Measurements from ENCODE around the gene C22orf42.

Gene C22orf42

DNA sequence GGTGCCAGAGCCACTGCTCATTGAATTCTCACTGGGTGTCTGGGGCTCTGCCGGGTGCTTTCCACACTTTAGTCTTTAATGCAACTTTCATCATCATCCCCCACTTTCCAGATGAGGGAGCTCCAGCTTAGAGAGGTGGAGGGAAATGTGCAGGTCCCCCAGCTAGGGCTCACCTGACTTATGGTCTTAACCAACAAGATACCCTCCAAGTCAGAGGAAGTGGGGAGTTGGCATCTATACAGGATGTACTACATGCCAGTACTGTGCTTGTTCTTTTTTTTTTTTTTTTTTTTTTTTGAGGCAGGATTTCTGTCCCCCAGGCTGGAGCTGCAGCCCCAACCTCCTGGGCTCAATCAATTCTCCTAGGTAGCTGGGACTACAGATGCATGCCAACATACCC is 26.3 kb downstream of the C22orf42 start:
- DNase-seq, result no peak

DNA sequence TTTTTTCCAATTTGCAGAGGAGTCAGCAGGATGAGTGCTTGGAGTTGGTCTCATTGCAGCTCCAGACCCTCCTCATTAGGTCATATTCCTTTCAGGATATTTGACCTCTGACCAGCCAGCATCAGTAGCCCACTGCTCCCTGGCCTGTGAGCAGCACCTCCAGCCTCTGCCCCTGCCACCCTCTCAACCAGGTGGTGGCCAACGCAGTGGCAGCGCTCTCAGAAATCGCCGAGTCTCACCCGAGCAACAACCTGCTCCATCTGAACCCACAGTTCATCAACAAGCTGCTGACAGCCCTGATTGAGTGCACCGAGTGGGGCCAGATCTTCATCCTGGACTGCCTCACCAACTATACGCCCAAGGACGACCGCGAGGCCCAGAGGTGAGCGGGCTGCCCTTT is 27.0 kb downstream of the C22orf42 start:
- no peak for DNase-seq

DNA sequence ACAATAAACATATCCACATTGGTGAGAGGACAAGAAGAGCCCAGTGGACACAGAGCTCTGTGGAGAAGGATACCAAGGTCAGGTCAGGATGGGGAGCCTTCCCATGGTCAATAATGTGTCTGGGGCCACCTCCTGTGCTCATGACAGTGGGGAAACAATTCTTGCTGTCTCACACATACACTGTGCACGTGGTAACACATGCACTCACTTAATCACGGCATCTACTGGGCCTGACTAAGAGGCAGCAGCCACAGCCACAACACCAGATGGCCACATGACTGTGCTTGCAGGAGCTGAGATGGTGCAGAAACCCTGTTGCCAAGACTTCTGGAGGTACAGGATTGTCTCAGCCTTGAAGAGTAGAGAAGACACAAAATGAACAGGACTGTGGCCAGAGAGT is 28.6 kb downstream of the C22orf42 start:
- no peak for DNase-seq

DNA sequence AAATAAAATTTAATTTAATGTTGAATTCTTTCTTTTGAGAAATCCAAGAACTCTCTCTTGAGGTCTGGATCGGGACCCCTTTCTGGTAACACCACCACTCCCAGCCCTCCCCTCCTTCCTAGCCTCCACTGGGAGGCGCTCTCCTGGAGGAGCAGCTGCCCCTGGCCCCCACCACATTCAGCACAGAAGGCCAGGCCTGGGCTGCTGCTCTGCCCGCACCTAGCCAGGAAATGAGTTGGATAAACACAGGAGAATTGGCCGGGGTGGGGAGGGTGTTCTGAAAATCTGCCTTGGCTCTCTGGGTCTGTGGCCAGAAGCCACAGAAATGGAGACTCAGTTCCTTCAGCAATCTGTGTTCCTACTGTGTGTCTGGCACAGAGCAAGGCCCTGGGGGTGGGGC is 31.2 kb downstream of the C22orf42 start:
- no peak for DNase-seq

DNA sequence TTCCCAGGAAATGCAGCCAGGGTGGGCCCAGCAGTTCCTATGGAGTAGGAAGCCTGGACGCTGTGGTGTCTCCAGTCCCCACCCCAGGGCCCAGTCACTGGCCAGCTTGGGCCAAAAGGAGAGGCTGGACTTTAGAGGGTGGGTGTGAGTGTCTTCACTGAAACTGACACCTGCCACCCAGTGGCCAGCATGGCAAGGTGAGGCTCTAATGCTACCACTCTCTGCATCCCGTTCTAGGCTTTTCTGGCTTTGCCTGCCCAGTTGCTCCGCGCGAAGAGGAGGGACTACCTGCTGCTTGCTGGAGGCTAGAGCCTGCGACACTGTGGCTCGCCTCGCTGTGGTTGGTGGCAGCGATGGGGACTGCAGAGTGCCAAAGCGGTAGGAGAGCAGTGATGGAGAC is 35.4 kb downstream of the C22orf42 start:
- DNase-seq, result no peak

DNA sequence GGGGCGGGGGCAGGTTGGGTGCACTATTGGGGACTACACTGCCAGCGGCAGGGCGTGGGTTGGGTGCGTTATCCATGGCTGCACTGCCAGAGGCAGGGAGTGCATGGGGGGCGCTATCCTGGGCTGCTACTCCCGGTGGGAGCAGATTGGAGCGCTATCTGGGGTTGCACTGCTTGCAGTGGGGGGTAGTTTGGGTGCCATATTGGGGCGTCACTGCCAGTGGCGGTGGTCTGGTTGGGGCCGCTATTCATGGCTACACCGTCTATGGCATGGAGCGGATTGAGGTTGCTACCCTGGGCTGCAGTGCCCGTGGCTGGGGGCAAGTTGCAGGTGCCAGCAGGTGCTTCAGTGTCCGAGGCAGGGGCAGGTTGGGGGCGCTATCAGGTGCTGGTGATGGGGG is 36.2 kb downstream of the C22orf42 start:
- no peak for DNase-seq

DNA sequence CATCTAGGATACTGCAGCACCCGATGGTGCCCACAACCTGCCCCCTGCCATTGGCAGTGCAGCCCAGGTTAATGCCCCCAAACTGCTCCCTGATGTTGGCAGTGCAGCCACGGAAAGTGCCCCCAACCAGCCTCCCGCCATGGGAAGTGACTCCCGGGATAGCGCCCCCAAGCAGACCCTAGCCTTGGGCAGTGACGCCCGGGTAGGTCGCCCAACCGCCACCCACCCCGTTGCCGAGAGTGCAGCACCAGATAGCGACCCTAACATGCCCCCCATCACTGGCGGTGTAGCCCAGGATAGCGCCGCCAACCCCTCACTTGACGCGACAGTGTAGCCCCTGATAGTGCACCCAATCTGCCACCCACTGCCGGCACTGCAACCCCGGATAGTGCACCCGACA is 38.5 kb downstream of the C22orf42 start:
- no peak for DNase-seq

DNA sequence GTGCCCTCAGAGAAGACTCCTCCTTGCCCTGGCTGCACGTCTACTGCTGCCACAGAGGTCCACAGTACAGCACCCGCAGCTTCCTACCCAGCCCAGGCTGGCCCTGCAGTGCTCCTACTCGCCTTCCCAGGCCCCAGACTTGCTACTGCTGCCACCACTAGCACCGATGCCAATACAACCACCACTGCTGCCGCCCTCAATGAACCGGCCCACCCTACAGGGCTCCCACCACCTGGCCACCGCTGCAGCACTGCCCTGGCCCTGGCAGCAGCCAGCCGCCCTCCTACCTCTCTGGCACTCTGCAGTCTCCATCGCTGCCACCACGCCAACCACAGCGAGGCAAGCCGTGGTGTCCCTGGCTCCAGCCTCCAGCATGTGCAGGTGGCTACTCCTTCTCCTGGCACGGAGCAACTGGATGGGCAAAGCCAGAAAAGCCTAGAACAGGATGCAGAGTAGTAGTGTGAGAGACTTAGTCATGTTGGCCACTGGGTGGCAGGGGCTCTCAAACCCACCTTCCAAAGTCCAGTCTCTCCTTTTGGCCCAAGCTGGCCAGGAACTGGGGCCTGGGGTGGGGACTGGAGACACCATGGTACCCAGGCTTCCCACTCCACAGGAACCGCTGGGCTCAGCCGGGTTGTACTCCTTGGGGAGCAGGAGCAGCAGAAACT is 39.4 kb downstream of the C22orf42 start:
- DNase-seq, result no peak

DNA sequence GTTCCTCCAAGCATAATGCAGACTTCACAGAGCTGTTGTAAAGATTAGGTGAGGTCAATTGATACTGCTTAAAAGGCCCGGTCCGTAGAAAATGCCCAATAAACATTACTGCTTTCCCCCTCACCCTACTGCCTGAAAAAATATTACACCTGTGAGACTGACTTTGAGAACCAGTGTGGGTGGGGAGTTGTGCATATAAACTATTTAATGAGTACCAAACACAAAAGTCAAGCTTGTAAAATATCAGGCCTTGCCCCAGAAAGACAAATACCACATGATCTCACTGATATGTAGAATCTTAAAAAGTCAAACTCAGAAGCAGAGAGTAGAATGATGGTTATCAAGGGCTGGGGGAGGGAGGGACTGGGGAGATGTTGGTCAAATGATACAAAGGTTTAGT is 46.7 kb downstream of the C22orf42 start:
- DNase-seq, result no peak

DNA sequence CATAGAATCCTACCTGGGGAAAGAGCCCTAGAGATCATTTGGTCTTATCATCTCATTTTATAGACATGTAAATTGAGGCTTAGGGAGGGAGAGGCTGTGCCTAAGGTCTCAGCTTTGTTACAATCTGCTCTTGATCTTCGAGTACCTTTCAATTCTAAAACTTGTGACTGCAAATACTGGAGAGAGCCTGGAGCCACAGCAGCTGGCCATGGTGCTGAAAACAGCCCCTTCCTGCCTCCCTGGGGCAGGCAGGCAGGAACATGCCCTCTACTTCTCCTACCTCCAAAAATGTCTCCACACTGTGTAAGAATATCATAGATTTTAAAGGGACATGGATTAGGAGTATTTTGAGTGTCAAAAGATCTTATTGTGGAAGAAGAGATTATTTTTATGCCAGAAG is 52.2 kb downstream of the C22orf42 start:
- no peak for DNase-seq

DNA sequence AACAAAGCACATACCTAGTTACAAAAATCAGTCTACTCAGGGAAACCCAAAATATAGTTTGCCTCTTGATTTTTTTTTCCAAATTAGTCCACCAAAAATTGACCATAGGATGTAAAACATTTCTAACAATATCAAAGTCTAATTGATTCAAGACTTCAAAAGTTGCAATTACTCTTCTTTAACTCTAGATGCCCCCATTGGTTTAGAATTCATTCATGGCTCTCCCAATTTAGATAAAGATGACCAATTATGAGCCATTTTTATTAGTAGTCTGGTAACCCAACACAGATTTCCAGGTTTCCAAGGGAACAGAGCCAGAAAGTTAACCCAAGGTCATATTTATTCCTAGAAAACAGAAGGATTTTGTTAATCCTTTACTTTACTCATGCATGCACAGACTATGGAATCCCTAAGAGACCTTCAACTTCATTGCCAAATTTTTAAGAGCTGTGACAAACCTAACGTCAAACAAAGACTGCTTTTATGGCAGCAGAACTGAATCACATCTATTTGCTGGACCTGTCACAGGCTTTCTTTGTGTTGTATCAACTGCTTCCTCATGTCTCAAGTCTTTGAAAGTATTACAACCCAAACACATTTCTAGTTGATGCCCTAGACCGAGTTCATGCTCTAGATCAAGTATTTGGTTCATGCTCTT is 55.3 kb downstream of the C22orf42 start:
- DNase-seq, result no peak

DNA sequence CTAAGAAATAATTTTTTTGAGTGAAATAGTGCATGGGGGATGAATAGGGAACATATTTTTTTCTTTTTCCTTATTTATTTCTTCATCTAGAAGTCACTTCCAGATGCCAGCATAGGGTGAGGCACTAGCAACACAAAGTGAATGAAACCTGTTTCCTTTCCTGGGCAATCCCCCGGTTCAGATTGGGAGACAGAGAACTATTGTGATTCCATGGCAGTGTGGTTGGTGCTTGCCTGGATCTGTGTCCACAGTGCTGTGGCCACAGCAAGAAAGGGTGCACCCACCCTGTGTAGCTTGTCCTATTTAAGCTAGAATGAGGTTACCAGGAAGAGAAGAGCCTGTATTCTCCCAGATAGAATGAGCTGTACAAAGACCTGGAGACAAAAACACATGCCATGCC is 58.4 kb downstream of the C22orf42 start:
- no peak for DNase-seq
